ENCODE results near the gene MRPL17. TPM values are rescaled to one million over a fixed set of nuclear protein-coding genes. Genes with fewer than 3 reads are reported as not detected.
A peak's percentile ranks its signal among the peaks of the same experiment; 100 is the strongest.
"Not testable (repeated sequence)": the region's sequence is repeated elsewhere in the genome, so short reads cannot be mapped to it uniquely, and the experiment has no call there.

MRPL17 gene
- total RNA-seq, 2 donors from 2014 or later: 34.6 to 75.1 TPM

DNA sequence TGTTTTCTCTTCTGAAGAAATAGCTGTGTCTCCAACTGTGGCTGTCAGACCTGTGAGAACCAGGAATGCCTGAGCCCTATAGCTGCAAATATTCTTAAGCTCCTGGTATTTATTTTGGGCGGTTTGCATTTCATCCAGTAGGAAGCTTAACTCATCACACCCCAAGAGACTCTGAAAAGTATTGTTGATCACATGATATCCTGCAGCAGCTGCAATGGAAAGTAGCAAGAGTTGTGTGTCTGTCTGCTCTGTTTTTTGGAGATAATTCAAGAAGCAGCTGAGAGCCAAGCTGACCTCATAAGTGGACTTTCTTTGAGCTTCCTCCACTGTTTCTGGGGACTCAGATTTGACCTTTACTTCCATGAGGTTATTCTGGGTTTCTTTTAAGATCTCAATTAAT, 36.4 kb upstream of the MRPL17 start:
- Histone ChIP-seq H3K27ac (no peak overlapping the region), H3K9me3 (no peaks in the 10 kb centered on the region), H3K36me3 (no peaks in the 10 kb centered on the region), H3K9ac (ENCODE audit: low read depth in 2 of 2, low read length in 2 of 2) (no peak overlapping the region), H3K4me1 (no peaks in the 10 kb centered on the region), H3K4me3 (no peak overlapping the region), H3K27me3 (no peaks in the 10 kb centered on the region)
- TF ChIP-seq, protein P1, sequence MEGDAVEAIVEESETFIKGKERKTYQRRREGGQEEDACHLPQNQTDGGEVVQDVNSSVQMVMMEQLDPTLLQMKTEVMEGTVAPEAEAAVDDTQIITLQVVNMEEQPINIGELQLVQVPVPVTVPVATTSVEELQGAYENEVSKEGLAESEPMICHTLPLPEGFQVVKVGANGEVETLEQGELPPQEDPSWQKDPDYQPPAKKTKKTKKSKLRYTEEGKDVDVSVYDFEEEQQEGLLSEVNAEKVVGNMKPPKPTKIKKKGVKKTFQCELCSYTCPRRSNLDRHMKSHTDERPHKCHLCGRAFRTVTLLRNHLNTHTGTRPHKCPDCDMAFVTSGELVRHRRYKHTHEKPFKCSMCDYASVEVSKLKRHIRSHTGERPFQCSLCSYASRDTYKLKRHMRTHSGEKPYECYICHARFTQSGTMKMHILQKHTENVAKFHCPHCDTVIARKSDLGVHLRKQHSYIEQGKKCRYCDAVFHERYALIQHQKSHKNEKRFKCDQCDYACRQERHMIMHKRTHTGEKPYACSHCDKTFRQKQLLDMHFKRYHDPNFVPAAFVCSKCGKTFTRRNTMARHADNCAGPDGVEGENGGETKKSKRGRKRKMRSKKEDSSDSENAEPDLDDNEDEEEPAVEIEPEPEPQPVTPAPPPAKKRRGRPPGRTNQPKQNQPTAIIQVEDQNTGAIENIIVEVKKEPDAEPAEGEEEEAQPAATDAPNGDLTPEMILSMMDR (IDR thresholded peaks at IDR 0.05): no peak
- intact Hi-C loops (cut with DNase I): no loop called here
- DNase-seq: no peak

DNA sequence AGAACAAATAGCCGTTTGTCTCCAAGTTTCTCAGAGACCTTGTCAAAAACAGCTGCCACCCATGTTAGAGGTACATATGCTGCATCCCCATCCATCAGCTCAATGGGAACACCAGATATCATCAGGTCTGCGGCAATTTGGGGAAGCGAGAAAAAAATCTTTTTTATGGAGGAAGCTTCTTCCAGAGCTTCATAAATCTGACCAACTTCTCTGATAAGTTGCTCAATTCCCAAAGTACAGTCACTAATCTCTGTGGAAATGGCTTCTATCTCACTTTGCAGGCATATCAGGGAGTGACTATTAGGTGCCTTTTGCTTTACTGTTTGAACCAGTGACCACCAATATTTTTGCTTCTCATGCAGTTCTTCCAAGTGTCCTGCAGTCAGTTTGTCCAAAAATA, 34.3 kb upstream of the MRPL17 start:
- H3K27ac ChIP-seq: no peak overlapping the region
- no peaks in the 10 kb centered on the region for H3K36me3 ChIP-seq
- TF ChIP-seq, protein P1 (IDR thresholded peaks at IDR 0.05): no peak
- intact Hi-C loops (cut with DNase I): no loop called here
- no peak for DNase-seq
- H3K4me1 ChIP-seq: no peaks in the 10 kb centered on the region
- H3K9ac ChIP-seq (ENCODE audit: low read depth in 2 of 2, low read length in 2 of 2): no peak overlapping the region
- no peaks in the 10 kb centered on the region for H3K27me3 ChIP-seq
- H3K9me3 ChIP-seq: no peaks in the 10 kb centered on the region
- no peak overlapping the region for H3K4me3 ChIP-seq

DNA sequence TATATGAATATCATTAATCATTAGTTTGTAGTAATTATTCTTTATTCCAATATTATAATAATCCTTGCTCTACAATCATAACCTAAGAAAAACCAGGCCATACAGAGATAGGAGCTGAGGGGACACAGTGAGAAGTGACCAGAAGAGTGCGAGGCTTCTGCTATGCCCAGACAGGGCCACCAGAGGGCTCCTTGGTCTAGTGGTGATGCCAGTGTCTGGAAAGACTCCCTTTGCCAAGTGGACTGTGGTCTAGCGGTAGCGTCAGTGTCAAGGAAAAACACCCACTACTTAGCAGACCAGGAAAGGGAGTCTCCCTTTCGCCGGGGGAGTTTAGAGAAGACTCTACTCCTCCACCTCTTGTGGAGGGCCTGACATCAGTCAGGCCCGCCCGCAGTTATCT, 28.4 kb upstream of the MRPL17 start:
- H3K4me3 ChIP-seq; intact Hi-C loops (cut with DNase I); H3K27ac ChIP-seq; H3K4me1 ChIP-seq; H3K36me3 ChIP-seq; H3K9me3 ChIP-seq; H3K27me3 ChIP-seq; H3K9ac ChIP-seq (ENCODE audit: low read depth in 2 of 2, low read length in 2 of 2): not testable (repeated sequence)
- TF ChIP-seq, protein P1 (IDR thresholded peaks at IDR 0.05): peak; percentile 21
- DNase-seq: peak; percentile 23

DNA sequence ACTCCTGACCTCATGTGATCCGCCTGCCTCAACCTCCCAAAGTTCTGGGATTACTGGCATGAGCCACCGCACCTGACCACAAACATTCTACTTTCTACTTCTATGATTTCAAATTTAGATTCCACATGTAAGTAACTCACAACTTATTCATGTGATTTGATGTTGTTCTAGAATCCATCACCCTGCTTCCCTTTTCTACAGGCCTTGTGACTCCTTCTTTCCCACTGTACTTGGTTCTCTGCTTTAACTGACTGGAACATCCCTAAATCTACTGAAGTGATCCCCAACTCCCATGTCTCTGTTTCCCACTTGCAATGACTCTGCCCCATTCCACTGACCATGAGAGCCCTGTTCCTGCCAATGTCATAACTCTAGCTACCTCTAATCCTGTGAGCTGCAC, 25.7 kb upstream of the MRPL17 start:
- Histone ChIP-seq H3K9me3 (no peaks in the 10 kb centered on the region), H3K9ac (ENCODE audit: low read depth in 2 of 2, low read length in 2 of 2) (no peak overlapping the region), H3K4me1 (no peaks in the 10 kb centered on the region), H3K36me3 (no peaks in the 10 kb centered on the region), H3K4me3 (no peak overlapping the region), H3K27me3 (no peaks in the 10 kb centered on the region), H3K27ac (no peak overlapping the region)
- no peak for DNase-seq
- TF ChIP-seq, protein P1 (IDR thresholded peaks at IDR 0.05): no peak
- intact Hi-C loops (cut with DNase I): no loop called here

DNA sequence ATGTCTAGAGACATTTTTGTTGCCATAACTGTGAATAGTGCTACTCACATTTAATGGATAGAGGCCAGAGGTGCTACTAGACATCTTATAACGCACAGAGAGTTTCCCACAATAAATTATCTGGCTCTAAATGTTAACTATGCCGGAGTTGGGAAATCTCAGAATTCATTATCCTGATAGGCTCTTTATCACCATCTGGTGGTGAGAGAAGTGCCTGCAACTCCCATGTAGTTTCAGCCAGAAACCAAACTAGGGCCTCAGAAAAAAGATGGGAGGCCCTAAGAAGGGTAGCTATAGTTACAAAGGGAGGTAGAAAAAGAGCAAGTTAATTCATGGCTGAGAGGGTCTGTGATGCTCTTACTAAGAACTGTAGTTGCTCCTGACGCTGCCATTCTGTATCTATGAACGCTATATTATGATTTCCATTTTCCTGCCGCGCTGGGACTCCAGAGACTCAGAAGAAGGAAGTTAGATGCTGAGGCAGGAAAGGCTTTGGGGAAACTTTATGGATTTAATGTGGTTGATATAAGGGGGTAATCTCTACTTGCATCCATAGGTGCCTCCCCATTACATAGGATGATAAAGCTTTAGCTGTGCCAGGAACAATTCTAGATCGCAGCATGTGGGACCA, 22.9 kb upstream of the MRPL17 start:
- H3K27ac ChIP-seq: no peak overlapping the region
- peak; percentile 47 for DNase-seq
- H3K4me1 ChIP-seq: no peaks in the 10 kb centered on the region
- H3K9ac ChIP-seq (ENCODE audit: low read depth in 2 of 2, low read length in 2 of 2): no peak overlapping the region
- H3K4me3 ChIP-seq: no peak overlapping the region
- H3K27me3 ChIP-seq: no peaks in the 10 kb centered on the region
- intact Hi-C loops (cut with DNase I): loop anchor here (2.0 kb wide), 1 partner anchor 173 kb away; no protein-coding TSS in a partner anchor
- no peaks in the 10 kb centered on the region for H3K36me3 ChIP-seq
- TF ChIP-seq, protein P1 (IDR thresholded peaks at IDR 0.05): peak; percentile 87
- no peaks in the 10 kb centered on the region for H3K9me3 ChIP-seq

Data from colonic mucosa (tissue), 4 donors.